CD14-positive monocyte (primary cell): ENCODE results near the gene STXBP6. TPM values are rescaled to one million over a fixed set of nuclear protein-coding genes. Genes with fewer than 3 reads are reported as not detected.

ENCODE experiments used
- DNase-seq, 3 donors: peaks; one replicate each; pipeline ENCODE4 v3.0.0-alpha.2; 2011 to 2022
- H2AFZ ChIP-seq: 2 replicates; pipeline ENCODE4 v1.6.0; 2012; ENCODE audit warnings: mild to moderate bottlenecking, low read depth, low read length, inconsistent platforms; ENCODE audit not compliant: insufficient read depth, poor library complexity, severe bottlenecking
- H3K27ac ChIP-seq, 2 donors: 1 replicate in 1 of 2; 2 replicates in 1 of 2; pipeline ENCODE4 v1.5.1; 2012 to 2013; ENCODE audit warnings: low read length in 2 of 2, control low read depth in 1 of 2, inconsistent platforms in 1 of 2, low read depth in 1 of 2, mild to moderate bottlenecking in 1 of 2
- H3K27me3 ChIP-seq, 2 donors: one replicate each; pipeline versions ENCODE4 v1.6.0 to v1.6.1; 2011 to 2013; ENCODE audit warnings: low read length in 2 of 2; ENCODE audit not compliant: control insufficient read depth in 2 of 2, insufficient read depth in 2 of 2
- H3K36me3 ChIP-seq, 2 donors: replicated peaks in 1 of 2; 1 replicate in 1 of 2; 2 replicates in 1 of 2; pipeline versions ENCODE4 v1.5.1 to v1.6.1; 2012 to 2013; ENCODE audit warnings: low read length in 2 of 2, control low read depth in 1 of 2, inconsistent platforms in 1 of 2, mild to moderate bottlenecking in 1 of 2; ENCODE audit not compliant: insufficient read depth in 2 of 2, control insufficient read depth in 1 of 2
- H3K4me1 ChIP-seq, 2 donors: 1 replicate in 1 of 2; 2 replicates in 1 of 2; pipeline versions ENCODE4 v1.5.1 to v1.6.1; 2012 to 2013; ENCODE audit warnings: low read length in 2 of 2, control low read depth in 1 of 2, inconsistent platforms in 1 of 2, mild to moderate bottlenecking in 1 of 2, moderate library complexity in 1 of 2; ENCODE audit not compliant: insufficient read depth in 2 of 2, control insufficient read depth in 1 of 2
- H3K4me2 ChIP-seq: replicated peaks from 2 replicates; pipeline ENCODE3; 2012; ENCODE audit warnings: low read length, moderate library complexity, mild to moderate bottlenecking; ENCODE audit not compliant: poor library complexity, severe bottlenecking; ENCODE audit errors: extremely low read depth
- H3K4me3 ChIP-seq, 3 experiments: fragments of 200-600 bp in 1 of 3; sonication (generic) in 1 of 3; replicated peaks in 1 of 3; 1 replicate in 2 of 3; 2 replicates in 1 of 3; pipeline ENCODE4 v1.5.1; 2011 to 2013; ENCODE audit warnings: low read length in 3 of 3, mild to moderate bottlenecking in 3 of 3, control low read depth in 2 of 3, low read depth in 2 of 3, inconsistent platforms in 1 of 3, moderate library complexity in 1 of 3
- H3K79me2 ChIP-seq: 2 replicates; pipeline ENCODE4 v1.6.0; 2012; ENCODE audit warnings: mild to moderate bottlenecking, control low read depth, inconsistent platforms, low read length, moderate library complexity; ENCODE audit not compliant: insufficient read depth
- H3K9ac ChIP-seq: 2 replicates; pipeline ENCODE4 v1.6.0; 2017; ENCODE audit warnings: low read length, mild to moderate bottlenecking; ENCODE audit not compliant: insufficient read depth, poor library complexity, severe bottlenecking
- H3K9me3 ChIP-seq, 2 donors: replicated peaks in 1 of 2; 1 replicate in 1 of 2; 2 replicates in 1 of 2; pipeline versions ENCODE4 v1.5.1 to v1.6.1; 2012 to 2013; ENCODE audit warnings: low read length in 2 of 2, control low read depth in 1 of 2; ENCODE audit not compliant: control insufficient read depth in 1 of 2, insufficient read depth in 1 of 2
- H4K20me1 ChIP-seq: 2 replicates; pipeline ENCODE4 v1.6.0; 2012; ENCODE audit warnings: mild to moderate bottlenecking, low read length, control low read depth, moderate library complexity; ENCODE audit not compliant: insufficient read depth
- H3K27ac Mint-ChIP-seq, 7 donors: one replicate each; pipeline ENCODE4 v1.8.0; 2020; ENCODE audit warnings: mild to moderate bottlenecking in 7 of 7, mixed read lengths in 7 of 7, moderate library complexity in 6 of 7, inconsistent platforms in 2 of 7
- H3K27me3 Mint-ChIP-seq, 3 donors: one replicate each; pipeline ENCODE4 v1.8.0; 2021 to 2022; ENCODE audit warnings: low read depth in 3 of 3, mild to moderate bottlenecking in 3 of 3, mixed read lengths in 3 of 3, moderate library complexity in 3 of 3, inconsistent platforms in 1 of 3
- H3K36me3 Mint-ChIP-seq, 2 donors: one replicate each; pipeline ENCODE4 v1.8.0; 2020; ENCODE audit warnings: mixed read lengths in 2 of 2, inconsistent platforms in 1 of 2, mild to moderate bottlenecking in 1 of 2
- H3K4me1 Mint-ChIP-seq: one replicate; pipeline ENCODE4 v1.8.0; 2020; ENCODE audit warnings: mild to moderate bottlenecking, mixed read lengths
- H3K4me3 Mint-ChIP-seq, 2 donors: one replicate each; pipeline ENCODE4 v1.8.0; 2020; ENCODE audit warnings: mild to moderate bottlenecking in 2 of 2, mixed read lengths in 2 of 2, moderate library complexity in 1 of 2
- H3K9me3 Mint-ChIP-seq, 7 donors: one replicate each; pipeline ENCODE4 v1.8.0; 2020 to 2022; ENCODE audit warnings: mixed read lengths in 7 of 7, mild to moderate bottlenecking in 6 of 7, moderate library complexity in 6 of 7, inconsistent platforms in 2 of 7
- CTCF ChIP-seq: fragments of 200-600 bp; IDR thresholded peaks from one replicate; pipeline ENCODE4 v1.8.0; 2022; ENCODE audit warnings: antibody characterized with exemption, mild to moderate bottlenecking
- WGBS: methylation state at CpG from one replicate; pipeline ENCODE4 v1.1.5; 2013; ENCODE audit warnings: missing lambda C conversion rate; ENCODE audit not compliant: insufficient coverage; 5-methylcytosine and 5-hydroxymethylcytosine counted together
- intact Hi-C, 2 donors: fragments of 100-400 bp; cut with micrococcal nuclease; formaldehyde crosslinking; loops; one replicate each; pipeline versions ENCODE4 v1.15.0 to v1.15.1; 2023
- polyA plus RNA-seq, 3 donors: library from polyadenylated mRNA; depleted of rRNA in 1 of 3; unstranded in 2 of 3; stranded (reverse) in 1 of 3; fragments of 300-500 nt in 2 of 3; fragments of >200 nt in 1 of 3; fragmentation: Illumina TruSeq in 2 of 3; gene quantifications; 1 replicate in 2 of 3; 2 replicates in 1 of 3; pipeline ENCODE4 v1.2.3, GENCODE V29; 2012 to 2021

STXBP6 gene
- polyA plus RNA-seq, 3 donors = 0.05 to 0.25 (median 0.08) TPM

- Histone ChIP-seq H3K9ac (no peak overlapping the region), H2AFZ (no peak overlapping the region), H3K36me3 (no peaks in the 10 kb centered on the region), H3K4me1 (no peaks in the 10 kb centered on the region), H3K4me3 (no peak overlapping the region), H3K9me3 (no peaks in the 10 kb centered on the region), H3K27ac (no peak overlapping the region), H3K79me2 (no peaks in the 10 kb centered on the region), H3K27me3 (no peaks in the 10 kb centered on the region), H3K4me2 (no peak overlapping the region), H4K20me1 (no peaks in the 10 kb centered on the region)
- DNase-seq = no peak
- intact Hi-C loops = no loop called here
- TF ChIP-seq CTCF = no peak
- no peak overlapping the region for H3K4me3 Mint-ChIP-seq
- 81% methylated on average over 1 of the region's 1 CpG for WGBS
- H3K36me3 Mint-ChIP-seq = no peaks in the 10 kb centered on the region
- no peaks in the 10 kb centered on the region for H3K27me3 Mint-ChIP-seq
- no peak overlapping the region for H3K27ac Mint-ChIP-seq
- H3K4me1 Mint-ChIP-seq = no peaks in the 10 kb centered on the region
- H3K9me3 Mint-ChIP-seq = no peaks in the 10 kb centered on the region
These were observed 16.6 kb downstream of the STXBP6 start for GRCh38 chr14:25033358-25033757.

- H2AFZ ChIP-seq = peak overlapping the region; percentile 15
- H3K9ac ChIP-seq = no peak overlapping the region
These were observed 17.7 kb downstream of the STXBP6 start for GRCh38 chr14:25032092-25032784.

More at GRCh38 chr14:25032092-25032784, 17.7 kb downstream of the STXBP6 start:
- Mint-ChIP-seq H3K36me3 (no peaks in the 10 kb centered on the region), H3K4me3 (no peak overlapping the region), H3K9me3 (no peaks in the 10 kb centered on the region), H3K27ac (no peak overlapping the region), H3K4me1 (no peaks in the 10 kb centered on the region), H3K27me3 (peaks cover 0 to 1% (median 0%) of the 10 kb centered on the region in 3 donors)
- no peaks in the 10 kb centered on the region for H3K79me2 ChIP-seq
- H3K4me2 ChIP-seq = no peak overlapping the region
- no peak overlapping the region for H3K27ac ChIP-seq
- no peaks in the 10 kb centered on the region for H4K20me1 ChIP-seq
- DNase-seq = no peak
- no peak overlapping the region for H3K4me3 ChIP-seq
- H3K4me1 ChIP-seq = no peaks in the 10 kb centered on the region
- H3K9me3 ChIP-seq = no peaks in the 10 kb centered on the region
- intact Hi-C loops = no loop called here
- no peaks in the 10 kb centered on the region for H3K27me3 ChIP-seq
- WGBS = no CpG with 5 or more reads among the region's 10 CpGs
- TF ChIP-seq CTCF = peak; percentile 35
- no peaks in the 10 kb centered on the region for H3K36me3 ChIP-seq
